Fibroblast of lung (primary cell): Measurements from ENCODE around the gene EPN3. TPM values are rescaled to one million over a fixed set of nuclear protein-coding genes. Genes with fewer than 3 reads are reported as not detected.

ENCODE experiments used
- DNase-seq, 2 donors: peaks; one replicate each; pipeline versions ENCODE4 v3.0.0 to v3.0.0-alpha.2; 2010; ENCODE audit warnings: low read depth in 2 of 2
- H2AFZ ChIP-seq: 2 replicates; pipeline ENCODE4 v1.5.1; 2012; ENCODE audit warnings: low read length, control low read depth, inconsistent platforms
- H3K27ac ChIP-seq: 2 replicates; pipeline ENCODE4 v1.5.1; 2011; ENCODE audit warnings: low read length, control low read depth; ENCODE audit not compliant: insufficient read depth
- H3K27me3 ChIP-seq: 2 replicates; pipeline ENCODE4 v1.5.1; 2011; ENCODE audit warnings: mild to moderate bottlenecking, low read length; ENCODE audit not compliant: control insufficient read depth, insufficient read depth
- H3K36me3 ChIP-seq: 2 replicates; pipeline ENCODE4 v1.5.1; 2011; ENCODE audit warnings: low read length; ENCODE audit not compliant: control insufficient read depth, insufficient read depth
- H3K4me1 ChIP-seq: 2 replicates; pipeline ENCODE4 v1.5.1; 2011; ENCODE audit warnings: low read length; ENCODE audit not compliant: control insufficient read depth, insufficient read depth; ENCODE audit errors: extremely low read depth
- H3K4me2 ChIP-seq: 2 replicates; pipeline ENCODE4 v1.5.1; 2011; ENCODE audit warnings: low read length, control low read depth; ENCODE audit not compliant: insufficient read depth; ENCODE audit errors: extremely low read depth
- H3K4me3 ChIP-seq, 4 experiments: fragments of 200-600 bp in 1 of 4; sonication (generic) in 1 of 4; replicated peaks in 1 of 4; 2 replicates each; pipeline ENCODE4 v1.5.1; 2011 to 2016; ENCODE audit warnings: low read length in 4 of 4, low read depth in 3 of 4, mild to moderate bottlenecking in 3 of 4, control low read depth in 2 of 4, inconsistent platforms in 1 of 4, mixed read lengths in 1 of 4; ENCODE audit not compliant: insufficient read depth in 1 of 4; ENCODE audit errors: control extremely low read depth in 1 of 4
- H3K79me2 ChIP-seq: 2 replicates; pipeline ENCODE4 v1.5.1; 2012; ENCODE audit warnings: mild to moderate bottlenecking, low read length, inconsistent platforms; ENCODE audit not compliant: control insufficient read depth, insufficient read depth
- H3K9ac ChIP-seq: 2 replicates; pipeline ENCODE4 v1.5.1; 2011; ENCODE audit warnings: mild to moderate bottlenecking, low read length, control low read depth; ENCODE audit not compliant: insufficient read depth
- H3K9me3 ChIP-seq: 2 replicates; pipeline ENCODE4 v1.5.1; 2012; ENCODE audit warnings: low read depth, low read length; ENCODE audit not compliant: control insufficient read depth, insufficient read depth
- H4K20me1 ChIP-seq: 2 replicates; pipeline ENCODE4 v1.5.1; 2011; ENCODE audit warnings: low read length; ENCODE audit not compliant: control insufficient read depth, insufficient read depth; ENCODE audit errors: extremely low read depth
- CTCF ChIP-seq, 2 donors: IDR thresholded peaks in 1 of 2; conservative IDR thresholded peaks in 1 of 2; 1 replicate in 1 of 2; 2 replicates in 1 of 2; pipeline ENCODE4 v1.5.1; 2011 to 2012; ENCODE audit warnings: low read length in 2 of 2, control low read depth in 1 of 2, inconsistent platforms in 1 of 2, low read depth in 1 of 2, mild to moderate bottlenecking in 1 of 2
- EZH2 ChIP-seq: IDR thresholded peaks from 2 replicates; pipeline ENCODE4 v1.5.1; 2012; ENCODE audit warnings: low read length, control low read depth, mild to moderate bottlenecking; ENCODE audit errors: missing control alignments
- polyA plus RNA-seq, 2 donors: library from polyadenylated mRNA; depleted of rRNA in 1 of 2; stranded (reverse) in 1 of 2; unstranded in 1 of 2; fragments of >200 nt; gene quantifications; 2 replicates each; pipeline ENCODE4 v1.2.1, GENCODE V29; 2011 to 2012; ENCODE audit warnings: missing spikeins in 1 of 2
- total RNA-seq: library from RNA; depleted of rRNA; stranded (reverse); fragments of >200 nt; gene quantifications from 2 replicates; pipeline ENCODE4 v1.2.1, GENCODE V29; 2014

EPN3 gene
- total and polyA plus RNA-seq, 2 donors (not counting 1 experiment from before 2014, with no cell fraction given), result not detected

- TF ChIP-seq CTCF (conservative IDR thresholded peaks at IDR 0.05 in 1 of 2, IDR thresholded peaks at IDR 0.05 in 1 of 2; ENCODE audit: low read depth in 1 of 2, low read length in 2 of 2), result no peak
- no peak for TF ChIP-seq EZH2
- H3K9me3 ChIP-seq, result no peaks in the 10 kb centered on the region
- no peak overlapping the region for H3K27ac ChIP-seq
- DNase-seq, result peak in 1 of 2 donors; percentile 24
- no peak overlapping the region for H3K9ac ChIP-seq
- H3K4me2 ChIP-seq, result no peak overlapping the region
- peaks cover 5% of the 10 kb centered on the region for H3K36me3 ChIP-seq
- H4K20me1 ChIP-seq, result no peaks in the 10 kb centered on the region
- H3K79me2 ChIP-seq, result no peaks in the 10 kb centered on the region
- no peaks in the 10 kb centered on the region for H3K27me3 ChIP-seq
- H3K4me1 ChIP-seq, result peaks cover 5% of the 10 kb centered on the region
- H2AFZ ChIP-seq, result no peak overlapping the region
- H3K4me3 ChIP-seq, result no peak overlapping the region
Measured at GRCh38 chr17:50487213-50488096, 45.1 kb upstream of the EPN3 start.

GRCh38 chr17:50488880-50489279 lies 43.7 kb upstream of the EPN3 start:
- no peak overlapping the region for H3K4me3 ChIP-seq
- TF ChIP-seq CTCF (conservative IDR thresholded peaks at IDR 0.05 in 1 of 2, IDR thresholded peaks at IDR 0.05 in 1 of 2; ENCODE audit: low read depth in 1 of 2, low read length in 2 of 2) (no peak), EZH2 (no peak)
- H3K4me2 ChIP-seq, result no peak overlapping the region
- no peaks in the 10 kb centered on the region for H3K9me3 ChIP-seq
- H3K36me3 ChIP-seq, result peaks cover 4% of the 10 kb centered on the region
- H4K20me1 ChIP-seq, result no peaks in the 10 kb centered on the region
- H3K4me1 ChIP-seq, result no peaks in the 10 kb centered on the region
- DNase-seq, result no peak
- H3K27me3 ChIP-seq, result no peaks in the 10 kb centered on the region
- H3K27ac ChIP-seq, result no peak overlapping the region
- no peak overlapping the region for H2AFZ ChIP-seq
- H3K79me2 ChIP-seq, result no peaks in the 10 kb centered on the region
- no peak overlapping the region for H3K9ac ChIP-seq

GRCh38 chr17:50491505-50491904 lies 41.0 kb upstream of the EPN3 start:
- H3K9ac ChIP-seq, result no peak overlapping the region
- no peak overlapping the region for H3K4me2 ChIP-seq
- H4K20me1 ChIP-seq, result no peaks in the 10 kb centered on the region
- H3K4me3 ChIP-seq, result no peak overlapping the region
- no peaks in the 10 kb centered on the region for H3K36me3 ChIP-seq
- TF ChIP-seq CTCF (conservative IDR thresholded peaks at IDR 0.05 in 1 of 2, IDR thresholded peaks at IDR 0.05 in 1 of 2; ENCODE audit: low read depth in 1 of 2, low read length in 2 of 2) (no peak), EZH2 (no peak)
- no peak for DNase-seq
- H3K27ac ChIP-seq, result no peak overlapping the region
- H3K4me1 ChIP-seq, result no peaks in the 10 kb centered on the region
- no peaks in the 10 kb centered on the region for H3K27me3 ChIP-seq
- H2AFZ ChIP-seq, result no peak overlapping the region
- H3K79me2 ChIP-seq, result no peaks in the 10 kb centered on the region
- H3K9me3 ChIP-seq, result no peaks in the 10 kb centered on the region
